Spleen (tissue), 7 donors: ENCODE measurements around the gene ESYT2.

Experiments
- POLR2A ChIP-seq, 3 donors: fragments of 450-650 bp; IDR thresholded peaks; one replicate each; pipeline ENCODE4 v1.5.1; 2017; ENCODE audit warnings: antibody characterized with exemption in 3 of 3, mild to moderate bottlenecking in 1 of 3
- POLR2AphosphoS5 ChIP-seq, 3 donors: sonication (generic); formaldehyde crosslinking; IDR thresholded peaks; one replicate each; pipeline ENCODE4 v1.5.1; 2017; ENCODE audit warnings: antibody characterized with exemption in 3 of 3
- TF ChIP-seq, protein P1 (sequence below), 11 experiments: fragments of 200-600 bp in 7 of 11; fragments of 450-650 bp in 4 of 11; sonication (generic) in 4 of 11; IDR thresholded peaks in 8 of 11; conservative IDR thresholded peaks in 3 of 11; 1 replicate in 7 of 11; 2 replicates in 4 of 11; pipeline versions ENCODE4 v1.4.0 to v1.8.0; 2016 to 2021; ENCODE audit warnings: antibody characterized with exemption in 11 of 11, inconsistent platforms in 4 of 11, mild to moderate bottlenecking in 1 of 11
- donor health status: DM: no; HTN: no; CAD: no; lungs with moderate emphysema.
- donor health status: DM: no; HTN: no; CAD: no.
- donor health status: DM: no; HTN: no; CAD: no.

DNA sequence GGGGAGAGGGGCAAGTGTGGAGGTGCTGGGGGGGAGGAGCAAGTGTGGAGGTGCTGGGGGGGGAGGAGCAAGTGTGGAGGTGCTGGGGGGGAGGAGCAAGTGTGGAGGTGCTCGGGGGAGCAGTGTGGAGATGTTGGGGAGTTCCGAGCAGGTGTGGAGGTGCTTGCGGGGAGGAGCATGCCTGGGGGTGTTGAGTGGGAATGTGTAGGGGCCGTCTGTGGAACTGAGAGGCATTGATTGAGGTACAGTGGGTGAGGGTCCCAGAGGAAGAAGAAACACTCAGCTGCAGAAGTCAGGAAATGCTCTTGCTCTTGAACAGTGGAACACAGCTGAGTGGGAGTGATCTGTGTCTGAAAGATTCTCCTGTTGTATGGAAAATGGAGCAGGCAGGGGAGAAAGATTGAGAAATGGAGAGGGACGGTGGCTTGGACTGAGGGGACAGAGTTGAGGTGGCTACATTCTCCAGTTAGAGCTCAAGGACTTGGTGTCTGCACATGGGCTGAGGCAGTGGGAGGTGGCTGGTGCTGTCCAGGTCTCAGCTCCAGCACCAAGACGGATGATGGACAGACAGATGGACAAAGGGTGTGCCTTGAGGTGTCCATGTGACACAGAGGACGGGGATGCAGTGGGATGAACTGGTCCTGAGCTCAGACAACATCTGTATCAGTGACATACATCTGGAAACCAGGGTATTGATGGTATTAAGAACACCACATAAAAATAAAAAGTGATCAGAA is 99.5 kb downstream of the ESYT2 start:
- TF ChIP-seq, protein P1, sequence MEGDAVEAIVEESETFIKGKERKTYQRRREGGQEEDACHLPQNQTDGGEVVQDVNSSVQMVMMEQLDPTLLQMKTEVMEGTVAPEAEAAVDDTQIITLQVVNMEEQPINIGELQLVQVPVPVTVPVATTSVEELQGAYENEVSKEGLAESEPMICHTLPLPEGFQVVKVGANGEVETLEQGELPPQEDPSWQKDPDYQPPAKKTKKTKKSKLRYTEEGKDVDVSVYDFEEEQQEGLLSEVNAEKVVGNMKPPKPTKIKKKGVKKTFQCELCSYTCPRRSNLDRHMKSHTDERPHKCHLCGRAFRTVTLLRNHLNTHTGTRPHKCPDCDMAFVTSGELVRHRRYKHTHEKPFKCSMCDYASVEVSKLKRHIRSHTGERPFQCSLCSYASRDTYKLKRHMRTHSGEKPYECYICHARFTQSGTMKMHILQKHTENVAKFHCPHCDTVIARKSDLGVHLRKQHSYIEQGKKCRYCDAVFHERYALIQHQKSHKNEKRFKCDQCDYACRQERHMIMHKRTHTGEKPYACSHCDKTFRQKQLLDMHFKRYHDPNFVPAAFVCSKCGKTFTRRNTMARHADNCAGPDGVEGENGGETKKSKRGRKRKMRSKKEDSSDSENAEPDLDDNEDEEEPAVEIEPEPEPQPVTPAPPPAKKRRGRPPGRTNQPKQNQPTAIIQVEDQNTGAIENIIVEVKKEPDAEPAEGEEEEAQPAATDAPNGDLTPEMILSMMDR (IDR thresholded peaks at IDR 0.05 in 8 of 11, conservative IDR thresholded peaks at IDR 0.05 in 3 of 11) = no peak
- TF ChIP-seq POLR2A (IDR thresholded peaks at IDR 0.05) = no peak
- TF ChIP-seq POLR2AphosphoS5 (IDR thresholded peaks at IDR 0.05) = no peak
